Liver (tissue), 9 donors: Measurements from ENCODE around the gene MSANTD7. TPM values are rescaled to one million over a fixed set of nuclear protein-coding genes. Genes with fewer than 3 reads are reported as not detected.
A peak's percentile ranks its signal among the peaks of the same experiment; 100 is the strongest.

Experiments
- DNase-seq: peaks from one replicate; pipeline ENCODE4 v3.0.0-alpha.2; 2017; ENCODE audit warnings: low spot score
- H3K27ac ChIP-seq, 2 donors: one replicate each; pipeline ENCODE4 v1.7.0; 2013; ENCODE audit warnings: inconsistent platforms in 2 of 2, low read length in 2 of 2, control low read depth in 1 of 2, low read depth in 1 of 2, mild to moderate bottlenecking in 1 of 2
- H3K27me3 ChIP-seq, 4 donors: one replicate each; pipeline versions ENCODE4 v1.6.1 to v1.7.0; 2013; ENCODE audit warnings: low read length in 3 of 4, inconsistent platforms in 1 of 4, mild to moderate bottlenecking in 1 of 4, moderate library complexity in 1 of 4; ENCODE audit not compliant: control insufficient read depth in 4 of 4, insufficient read depth in 4 of 4
- H3K36me3 ChIP-seq, 4 donors: one replicate each; pipeline versions ENCODE4 v1.6.1 to v1.7.0; 2013; ENCODE audit warnings: low read length in 3 of 4, mild to moderate bottlenecking in 3 of 4, low read depth in 1 of 4, moderate library complexity in 1 of 4; ENCODE audit not compliant: control insufficient read depth in 4 of 4, insufficient read depth in 3 of 4
- H3K4me1 ChIP-seq, 4 donors: one replicate each; pipeline versions ENCODE4 v1.6.1 to v1.7.0; 2013; ENCODE audit warnings: low read length in 3 of 4, mild to moderate bottlenecking in 3 of 4, moderate library complexity in 1 of 4; ENCODE audit not compliant: control insufficient read depth in 4 of 4, insufficient read depth in 4 of 4
- H3K4me3 ChIP-seq, 3 donors: one replicate each; pipeline versions ENCODE4 v1.6.1 to v1.7.0; 2013; ENCODE audit warnings: low read length in 3 of 3, control low read depth in 1 of 3, low read depth in 1 of 3, mild to moderate bottlenecking in 1 of 3
- H3K9ac ChIP-seq, 2 donors: one replicate each; pipeline ENCODE4 v1.7.0; 2013; ENCODE audit warnings: low read length in 2 of 2, mild to moderate bottlenecking in 2 of 2, moderate library complexity in 2 of 2, control low read depth in 1 of 2, low read depth in 1 of 2
- H3K9me3 ChIP-seq, 4 donors: one replicate each; pipeline versions ENCODE4 v1.6.1 to v1.7.0; 2013; ENCODE audit warnings: low read length in 3 of 4; ENCODE audit not compliant: control insufficient read depth in 4 of 4
- ATF3 ChIP-seq: IDR thresholded peaks from 2 replicates; pipeline ENCODE4 v1.6.1; 2016; ENCODE audit warnings: antibody characterized with exemption
- EGR1 ChIP-seq, 2 donors: IDR thresholded peaks; 2 replicates each; pipeline ENCODE4 v1.6.1; 2016 to 2018; ENCODE audit warnings: antibody characterized with exemption in 2 of 2, low read depth in 2 of 2
- FOXA1 ChIP-seq: IDR thresholded peaks from 2 replicates; pipeline ENCODE4 v1.6.1; 2016; ENCODE audit warnings: antibody characterized with exemption
- HNF4G ChIP-seq: IDR thresholded peaks from 2 replicates; pipeline ENCODE4 v1.6.1; 2016; ENCODE audit warnings: antibody characterized with exemption
- JUND ChIP-seq, 2 donors: IDR thresholded peaks; 2 replicates each; pipeline ENCODE4 v1.6.1; 2016; ENCODE audit warnings: antibody characterized with exemption in 2 of 2
- NR2F2 ChIP-seq: IDR thresholded peaks from 2 replicates; pipeline ENCODE4 v1.6.1; 2016; ENCODE audit warnings: antibody characterized with exemption
- RAD21 ChIP-seq, 2 donors: IDR thresholded peaks; 2 replicates each; pipeline ENCODE4 v1.6.1; 2016; ENCODE audit warnings: antibody characterized with exemption in 2 of 2, mild to moderate bottlenecking in 2 of 2
- REST ChIP-seq: IDR thresholded peaks from 2 replicates; pipeline ENCODE4 v1.6.1; 2016; ENCODE audit warnings: antibody characterized with exemption, mild to moderate bottlenecking
- RXRA ChIP-seq, 2 donors: IDR thresholded peaks; 2 replicates each; pipeline ENCODE4 v1.6.1; 2017 to 2018; ENCODE audit warnings: antibody characterized with exemption in 2 of 2, mild to moderate bottlenecking in 1 of 2
- SP1 ChIP-seq: IDR thresholded peaks from 2 replicates; pipeline ENCODE4 v1.6.1; 2018; ENCODE audit warnings: antibody characterized with exemption, mild to moderate bottlenecking
- WGBS: extraction: QIAGEN DNeasy Blood & Tissue Kit; methylation state at CpG from one replicate; pipeline ENCODE4 v1.1.7; 2013; 5-methylcytosine and 5-hydroxymethylcytosine counted together
- polyA plus RNA-seq, 2 donors: library from polyadenylated mRNA; stranded (reverse) in 1 of 2; unstranded in 1 of 2; fragments of 200-250 nt in 1 of 2; fragments of >200 nt in 1 of 2; fragmentation: Nextera tagmentation in 1 of 2; extraction: Ambion mirVana in 1 of 2; gene quantifications; one replicate each; pipeline versions ENCODE4 v1.2.1 to v1.2.3, GENCODE V29; 2013 to 2015
- total RNA-seq, 2 donors: library from RNA; depleted of rRNA; stranded (reverse); fragments of >200 nt; gene quantifications; one replicate each; pipeline ENCODE4 v1.2.3, GENCODE V29; 2014
- TF ChIP-seq, protein P1 (sequence below): fragments of 150-350 bp; IDR thresholded peaks from 2 replicates; pipeline ENCODE4 v1.5.1; 2017; ENCODE audit warnings: improper control_type of control experiment, low read depth, low read length; ENCODE audit not compliant: missing input control
- TF ChIP-seq, protein P2 (sequence below): IDR thresholded peaks from 2 replicates; pipeline ENCODE4 v1.6.1; 2016; ENCODE audit warnings: antibody characterized with exemption
- donor health status: healthy.
- donor health status: healthy.
- donor health status: healthy.
- donor health status: healthy.
- donor health status: healthy.

MSANTD7 gene
- total and polyA plus RNA-seq, 4 donors, result 0.82 to 8.5 (median 3.5) TPM

DNA sequence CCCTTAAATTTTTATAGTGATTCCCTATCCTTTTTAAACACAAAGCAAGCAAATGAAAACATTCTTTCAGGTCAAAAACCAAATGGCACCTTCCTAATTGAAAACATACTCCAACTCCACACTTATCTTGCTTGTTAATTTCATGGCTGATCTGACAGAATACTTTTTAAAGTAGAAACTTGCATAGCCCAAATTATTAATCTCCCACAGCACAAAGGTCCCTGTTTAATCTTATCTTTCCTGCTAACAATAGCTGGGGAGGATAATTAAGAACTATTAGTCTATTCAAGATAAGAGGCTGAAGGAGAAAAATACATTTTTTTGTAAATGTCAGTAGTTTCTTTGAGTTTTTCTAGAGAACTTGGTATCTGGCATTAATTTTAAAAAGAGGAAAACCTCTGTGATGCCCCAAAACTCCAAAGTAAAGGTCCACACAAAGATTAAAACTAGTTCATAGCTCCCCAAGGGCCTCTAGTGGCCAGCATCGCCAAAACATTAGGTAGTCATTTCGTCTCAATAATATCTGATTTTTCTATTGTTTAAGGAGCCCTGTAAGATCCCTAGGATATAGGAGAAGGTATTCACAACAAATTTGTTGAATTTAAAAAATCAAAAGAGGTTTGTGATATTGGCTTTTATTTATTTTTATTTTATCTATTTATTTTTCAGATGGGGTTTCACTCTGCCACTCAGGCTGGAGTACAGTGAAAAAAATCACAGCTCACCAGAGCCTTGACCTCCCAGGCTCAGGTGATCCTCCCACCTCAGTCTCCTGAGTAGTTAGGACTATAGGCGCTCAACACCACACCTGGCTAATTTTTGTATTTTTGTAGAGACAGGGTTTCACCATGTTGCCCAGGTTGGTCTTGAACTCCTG, 15.0 kb upstream of the MSANTD7 start:
- Histone ChIP-seq H3K9me3 (no peaks in the 10 kb centered on the region), H3K4me1 (no peaks in the 10 kb centered on the region), H3K27ac (no peak overlapping the region), H3K9ac (no peak overlapping the region), H3K4me3 (no peak overlapping the region), H3K27me3 (no peaks in the 10 kb centered on the region), H3K36me3 (no peaks in the 10 kb centered on the region)
- peak; percentile 89 for TF ChIP-seq RAD21 (IDR thresholded peaks at IDR 0.05)
- TF ChIP-seq, protein P1, sequence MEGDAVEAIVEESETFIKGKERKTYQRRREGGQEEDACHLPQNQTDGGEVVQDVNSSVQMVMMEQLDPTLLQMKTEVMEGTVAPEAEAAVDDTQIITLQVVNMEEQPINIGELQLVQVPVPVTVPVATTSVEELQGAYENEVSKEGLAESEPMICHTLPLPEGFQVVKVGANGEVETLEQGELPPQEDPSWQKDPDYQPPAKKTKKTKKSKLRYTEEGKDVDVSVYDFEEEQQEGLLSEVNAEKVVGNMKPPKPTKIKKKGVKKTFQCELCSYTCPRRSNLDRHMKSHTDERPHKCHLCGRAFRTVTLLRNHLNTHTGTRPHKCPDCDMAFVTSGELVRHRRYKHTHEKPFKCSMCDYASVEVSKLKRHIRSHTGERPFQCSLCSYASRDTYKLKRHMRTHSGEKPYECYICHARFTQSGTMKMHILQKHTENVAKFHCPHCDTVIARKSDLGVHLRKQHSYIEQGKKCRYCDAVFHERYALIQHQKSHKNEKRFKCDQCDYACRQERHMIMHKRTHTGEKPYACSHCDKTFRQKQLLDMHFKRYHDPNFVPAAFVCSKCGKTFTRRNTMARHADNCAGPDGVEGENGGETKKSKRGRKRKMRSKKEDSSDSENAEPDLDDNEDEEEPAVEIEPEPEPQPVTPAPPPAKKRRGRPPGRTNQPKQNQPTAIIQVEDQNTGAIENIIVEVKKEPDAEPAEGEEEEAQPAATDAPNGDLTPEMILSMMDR, result peak; percentile 57
- TF ChIP-seq RXRA (IDR thresholded peaks at IDR 0.05), result no peak
- TF ChIP-seq, protein P2, sequence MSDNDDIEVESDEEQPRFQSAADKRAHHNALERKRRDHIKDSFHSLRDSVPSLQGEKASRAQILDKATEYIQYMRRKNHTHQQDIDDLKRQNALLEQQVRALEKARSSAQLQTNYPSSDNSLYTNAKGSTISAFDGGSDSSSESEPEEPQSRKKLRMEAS, result no peak
- no peak for DNase-seq
- 33% methylated on average over 3 of the region's 3 CpGs for WGBS

GRCh38 chr10:14823966-14824365, 14.1 kb upstream of the MSANTD7 start:
- TF ChIP-seq SP1, result no peak
- TF ChIP-seq FOXA1, result no peak
- TF ChIP-seq RXRA (IDR thresholded peaks at IDR 0.05), result no peak
- no peak for TF ChIP-seq ATF3
- no peak for TF ChIP-seq RAD21 (IDR thresholded peaks at IDR 0.05)
- TF ChIP-seq JUND (IDR thresholded peaks at IDR 0.05), result no peak
- TF ChIP-seq HNF4G, result no peak
- no peak for TF ChIP-seq EGR1 (IDR thresholded peaks at IDR 0.05; ENCODE audit: low read depth in 2 of 2)
- TF ChIP-seq NR2F2, result no peak
- no peak for TF ChIP-seq REST
- no peak for DNase-seq
- no peaks in the 10 kb centered on the region for H3K4me1 ChIP-seq
- H3K4me3 ChIP-seq, result no peak overlapping the region
- no peaks in the 10 kb centered on the region for H3K27me3 ChIP-seq
- no peaks in the 10 kb centered on the region for H3K36me3 ChIP-seq
- WGBS, result 95% methylated on average over 3 of the region's 3 CpGs
- no peak overlapping the region for H3K9ac ChIP-seq
- no peak overlapping the region for H3K27ac ChIP-seq
- no peaks in the 10 kb centered on the region for H3K9me3 ChIP-seq
